GM19463 (cell line): ENCODE measurements around the gene SYNM.
A peak's percentile ranks its signal among the peaks of the same experiment; 100 is the strongest.
"Not testable (repeated sequence)": the region's sequence is repeated elsewhere in the genome, so short reads cannot be mapped to it uniquely, and the experiment has no call there.

ENCODE experiments used
- ATAC-seq: cut with Tn5 transposase; IDR thresholded peaks from one replicate; pipeline ENCODE4 v1.9.1; 2021; ENCODE audit warnings: mild to moderate bottlenecking, moderate library complexity; ENCODE audit not compliant: unreplicated experiment

Gene SYNM

DNA sequence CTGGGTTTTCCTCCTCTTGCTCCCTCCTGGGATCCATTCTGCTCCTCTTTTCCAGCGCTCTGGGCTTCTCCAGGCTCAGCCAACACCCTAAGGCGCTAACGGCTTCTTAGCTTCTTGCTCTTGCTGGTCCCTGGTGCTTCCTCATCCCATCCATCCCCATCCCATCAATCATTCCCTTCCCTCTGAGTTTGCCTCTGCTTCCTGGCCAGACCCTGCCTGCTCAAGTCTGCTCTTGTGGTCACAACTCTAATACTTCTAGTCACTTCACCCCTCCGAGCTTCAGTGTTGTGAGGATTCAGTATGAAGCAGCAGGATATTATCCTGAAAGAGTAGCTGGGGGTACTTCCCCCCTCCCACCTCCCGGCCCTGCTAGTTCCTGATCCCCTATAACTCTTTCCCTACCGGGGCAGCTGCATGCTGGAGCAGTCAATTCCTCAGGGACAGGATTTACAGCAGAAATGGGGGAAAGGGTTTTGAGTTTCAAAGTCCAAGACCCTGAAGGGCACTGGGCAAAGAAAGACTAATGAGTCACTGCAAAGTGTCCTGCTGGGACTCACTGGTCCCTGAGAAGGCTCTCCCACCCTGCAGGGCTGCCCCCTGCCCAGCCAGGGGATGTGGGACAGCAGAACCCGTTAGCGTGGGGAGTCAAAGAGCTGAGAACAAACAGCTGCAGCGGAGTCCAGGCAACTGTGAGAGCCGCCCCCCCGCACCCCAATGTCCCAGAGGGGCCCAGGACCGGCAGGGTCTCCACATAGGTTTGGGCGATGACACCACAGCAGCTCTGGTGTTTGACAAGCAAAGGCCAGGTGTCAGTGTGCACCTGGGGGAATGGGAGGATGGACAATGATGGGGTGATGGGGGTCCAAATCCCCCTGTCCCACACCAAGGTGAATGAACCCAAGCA is 2.3 kb upstream of the SYNM start:
- no peak for ATAC-seq

DNA sequence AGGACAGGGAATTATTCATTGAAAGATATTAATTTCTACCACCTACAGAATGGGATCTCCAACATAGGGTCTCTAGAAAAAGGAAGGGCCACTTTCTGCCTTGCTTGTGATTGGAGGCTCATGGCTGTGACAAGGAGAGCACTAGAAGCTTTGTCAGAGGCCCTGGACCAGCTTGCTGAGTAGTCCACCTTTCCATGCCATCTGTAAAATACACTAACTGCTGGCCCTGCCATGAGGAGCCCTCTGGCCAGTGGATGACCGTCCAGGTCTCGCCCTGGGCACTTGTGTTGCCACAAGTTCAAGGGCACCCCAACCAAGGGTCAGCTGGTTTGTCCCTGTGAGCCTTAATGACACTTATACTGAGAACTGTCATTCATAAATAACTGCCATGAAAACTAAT is 1.6 kb upstream of the SYNM start:
- ATAC-seq = no peak

DNA sequence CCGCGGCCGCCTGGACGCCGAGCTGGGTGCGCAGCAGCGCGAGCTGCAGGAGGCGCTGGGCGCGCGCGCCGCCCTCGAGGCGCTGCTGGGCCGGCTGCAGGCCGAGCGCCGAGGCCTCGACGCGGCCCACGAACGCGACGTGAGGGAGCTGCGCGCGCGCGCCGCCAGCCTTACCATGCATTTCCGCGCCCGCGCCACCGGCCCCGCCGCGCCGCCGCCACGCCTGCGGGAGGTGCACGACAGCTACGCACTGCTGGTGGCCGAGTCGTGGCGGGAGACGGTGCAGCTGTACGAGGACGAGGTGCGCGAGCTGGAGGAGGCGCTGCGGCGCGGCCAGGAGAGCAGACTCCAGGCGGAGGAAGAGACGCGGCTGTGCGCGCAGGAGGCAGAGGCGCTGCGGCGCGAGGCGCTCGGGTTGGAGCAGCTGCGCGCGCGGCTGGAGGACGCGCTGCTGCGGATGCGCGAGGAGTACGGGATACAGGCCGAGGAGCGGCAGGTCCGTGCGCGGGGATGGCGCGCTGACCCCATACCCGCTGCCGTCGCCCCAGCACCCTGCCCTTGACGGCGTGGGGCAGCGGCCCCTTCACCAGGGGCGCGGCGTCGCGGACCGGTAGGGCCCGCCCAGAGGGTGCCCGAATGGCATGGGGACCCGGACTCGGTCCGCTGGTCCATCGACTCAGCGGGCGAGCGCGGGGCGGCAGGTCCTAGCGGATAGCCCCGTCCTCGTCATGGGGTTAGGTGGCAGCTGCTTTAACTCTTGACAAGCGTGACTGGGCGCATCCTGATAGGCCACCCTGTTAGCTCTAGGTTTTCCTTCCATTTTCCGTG is 848 bp downstream of the SYNM start:
- ATAC-seq = peak; percentile 38

DNA sequence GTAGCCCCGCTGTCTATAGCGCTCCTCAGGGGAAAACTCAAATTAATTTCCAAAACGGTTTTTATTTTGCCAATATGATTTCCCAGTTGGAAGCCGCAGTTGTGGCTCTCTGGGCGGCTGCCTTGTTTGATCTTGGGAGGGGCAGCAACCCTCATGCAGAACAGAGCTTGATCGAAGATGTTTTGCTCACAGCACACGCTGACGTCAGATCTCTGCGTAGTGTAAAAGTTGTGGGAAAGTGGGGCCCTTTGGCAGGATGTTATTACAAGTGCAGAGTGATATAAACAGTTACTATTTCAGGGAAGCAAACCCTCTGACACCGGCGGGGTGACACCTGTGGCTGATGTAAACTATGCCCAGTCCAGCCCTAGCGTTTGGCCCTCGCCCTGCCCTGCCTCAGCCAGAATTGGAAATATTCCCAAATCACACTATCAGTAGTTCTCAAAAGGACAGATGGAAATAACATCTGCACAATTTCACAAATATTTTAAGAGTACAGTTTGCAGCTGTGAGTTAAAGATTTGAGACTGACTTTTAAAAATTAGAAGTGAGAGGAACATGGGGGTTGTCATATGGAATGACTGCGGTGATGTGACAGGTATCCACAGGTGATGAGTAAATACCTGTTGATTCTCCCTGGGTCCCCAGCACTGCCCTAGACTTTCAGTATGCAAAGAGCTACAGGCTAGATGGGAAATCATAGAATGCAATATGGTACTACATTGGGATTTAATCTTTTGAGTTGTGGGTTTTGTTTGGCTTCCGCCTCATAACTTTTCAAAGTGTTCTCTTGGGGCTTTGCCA is 1.7 kb downstream of the SYNM start:
- ATAC-seq = no peak

DNA sequence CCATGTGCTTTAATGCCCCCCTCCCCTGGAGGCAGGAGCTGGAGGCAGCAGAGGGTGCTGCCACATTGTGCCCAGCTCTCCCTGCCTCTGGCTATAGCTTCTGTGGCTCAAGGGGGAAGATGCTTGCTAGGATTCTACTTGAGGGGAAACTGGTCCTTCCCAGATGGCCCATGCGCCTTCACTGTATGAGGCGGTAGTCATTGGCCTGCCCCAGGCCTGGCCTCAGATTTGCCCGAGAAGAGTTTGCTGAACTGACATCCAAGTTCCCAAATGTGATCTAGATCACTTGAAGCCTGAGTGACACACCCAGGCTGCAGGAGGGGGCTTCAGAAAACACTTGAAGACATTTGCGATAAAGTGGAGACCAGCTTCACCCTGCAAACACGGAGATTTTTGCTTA is 4.1 kb downstream of the SYNM start:
- ATAC-seq = no peak

DNA sequence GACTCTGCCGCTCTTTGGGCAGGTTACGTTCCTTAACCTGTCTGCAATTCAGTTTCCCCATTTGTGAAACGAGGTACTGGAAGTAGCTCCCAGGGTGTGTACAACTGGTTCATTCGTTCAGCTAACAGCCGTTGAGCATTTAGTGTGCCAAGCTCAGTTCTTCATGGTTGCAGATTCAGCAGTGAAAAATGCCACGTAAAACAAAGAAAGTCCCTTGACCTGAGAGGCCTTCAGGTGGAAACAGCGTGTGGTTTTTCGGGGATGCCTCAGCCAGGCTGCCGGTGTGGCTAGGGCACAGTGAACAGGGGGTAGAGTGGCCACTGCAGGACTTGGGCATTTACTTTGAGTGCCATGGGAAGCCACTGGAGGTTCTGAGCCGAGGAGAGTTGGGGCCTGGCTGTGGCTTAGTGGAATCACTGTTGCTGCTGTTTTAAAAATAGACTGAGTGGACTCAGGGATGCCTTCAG is 4.7 kb downstream of the SYNM start:
- no peak for ATAC-seq

DNA sequence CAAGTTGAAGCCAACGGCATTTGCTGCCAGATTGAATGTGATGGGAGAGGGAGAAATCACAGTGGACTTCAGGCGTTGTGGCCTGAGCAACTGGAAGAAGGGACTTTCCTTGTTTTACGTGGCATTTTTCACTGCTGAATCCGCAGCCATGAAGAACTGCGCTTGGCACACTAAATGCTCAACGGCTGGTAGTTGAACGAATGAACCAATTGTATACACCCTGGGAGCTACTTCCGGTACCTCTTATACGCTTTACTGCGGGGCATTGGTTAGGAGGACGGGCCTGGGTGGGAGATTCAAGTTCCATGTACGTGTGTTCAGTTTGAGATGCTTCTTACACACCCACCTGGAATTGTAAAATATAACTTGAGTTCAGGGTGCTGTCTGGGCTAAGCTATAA is 5.2 kb downstream of the SYNM start:
- no peak for ATAC-seq

DNA sequence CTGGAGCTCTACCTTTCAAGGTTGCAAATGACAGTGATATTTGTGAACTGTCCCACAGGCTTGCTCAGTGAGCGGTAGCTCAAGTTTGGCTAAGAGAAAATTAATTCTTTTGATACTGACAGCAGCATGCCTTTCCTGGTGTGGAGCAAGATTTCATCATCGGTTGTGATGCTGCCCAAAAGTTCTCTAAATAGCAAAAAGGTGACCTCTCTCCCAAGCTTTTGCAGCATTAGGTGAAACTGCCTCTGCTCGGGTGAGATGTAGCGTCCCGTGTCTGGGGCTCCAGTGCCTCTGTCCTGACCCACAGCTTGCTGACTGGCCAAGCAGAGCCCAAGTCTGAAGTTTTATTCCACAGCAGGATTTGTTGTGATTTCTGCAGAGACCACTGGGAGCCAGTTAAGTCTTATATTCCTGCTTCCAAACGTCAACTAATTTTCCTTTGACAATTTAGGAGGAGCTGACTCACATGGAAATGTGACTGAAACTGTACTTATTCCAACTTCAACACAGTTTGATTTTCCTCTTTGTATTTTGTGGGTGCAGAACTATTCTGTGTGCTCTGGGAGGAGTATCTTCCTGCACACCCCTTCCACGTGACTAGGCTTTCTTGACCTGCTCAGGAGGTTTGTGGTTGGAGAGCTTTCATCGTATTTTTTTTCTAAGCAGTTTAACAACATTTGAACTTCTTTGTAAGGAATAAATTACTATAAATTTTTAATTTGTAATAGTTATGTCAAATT is 5.9 kb downstream of the SYNM start:
- no peak for ATAC-seq

DNA sequence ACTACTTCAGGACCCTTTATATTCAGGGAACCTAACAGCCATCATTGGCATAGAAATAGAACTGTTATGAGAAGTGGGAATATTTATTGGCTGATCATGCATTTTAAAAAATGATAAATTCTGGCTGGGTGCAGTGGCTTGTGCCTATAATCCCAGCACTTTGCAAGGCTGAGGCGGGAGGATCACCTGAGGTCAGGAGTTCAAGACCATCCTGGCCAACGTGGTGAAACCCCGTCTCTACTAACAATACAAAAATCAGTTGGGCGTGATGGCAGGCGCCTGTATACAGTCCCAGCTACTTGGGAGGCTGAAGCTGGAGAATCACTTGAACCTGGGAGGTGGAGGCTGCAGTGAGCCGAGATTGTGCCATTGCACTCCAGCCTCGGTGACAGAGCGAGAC is 6.8 kb downstream of the SYNM start:
- ATAC-seq = not testable (repeated sequence)

DNA sequence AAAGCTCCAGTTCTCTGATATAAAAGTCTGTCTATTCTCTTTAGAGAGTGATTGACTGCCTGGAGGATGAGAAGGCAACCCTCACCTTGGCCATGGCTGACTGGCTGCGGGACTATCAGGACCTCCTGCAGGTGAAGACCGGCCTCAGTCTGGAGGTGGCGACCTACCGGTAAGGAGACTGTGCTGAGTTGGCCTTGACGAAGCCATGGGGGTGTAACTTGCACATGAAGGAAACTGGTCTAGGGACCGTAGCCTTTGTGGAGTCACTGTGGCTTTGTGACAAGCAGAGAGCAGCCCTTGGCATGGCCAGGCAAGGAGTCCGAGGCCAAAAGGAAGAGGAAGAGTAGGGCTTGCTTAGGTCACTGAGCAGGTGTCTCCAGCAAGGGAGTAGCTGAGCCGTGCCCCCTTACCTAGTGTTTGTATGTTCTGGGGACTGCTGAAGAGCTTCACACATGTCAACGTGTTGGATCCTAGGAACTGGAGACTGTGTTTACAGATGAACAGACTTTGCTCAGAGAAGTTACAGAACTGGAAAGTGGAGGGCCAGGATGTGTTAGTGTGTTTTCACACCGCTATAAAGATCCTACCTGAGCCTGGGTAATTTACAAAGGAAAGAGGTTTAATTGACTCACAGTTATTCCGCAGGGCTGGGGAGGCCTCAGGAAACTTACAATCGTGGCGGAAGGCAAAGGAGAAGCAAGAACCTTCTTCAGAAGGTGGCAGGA is 8.8 kb downstream of the SYNM start:
- ATAC-seq = no peak

DNA sequence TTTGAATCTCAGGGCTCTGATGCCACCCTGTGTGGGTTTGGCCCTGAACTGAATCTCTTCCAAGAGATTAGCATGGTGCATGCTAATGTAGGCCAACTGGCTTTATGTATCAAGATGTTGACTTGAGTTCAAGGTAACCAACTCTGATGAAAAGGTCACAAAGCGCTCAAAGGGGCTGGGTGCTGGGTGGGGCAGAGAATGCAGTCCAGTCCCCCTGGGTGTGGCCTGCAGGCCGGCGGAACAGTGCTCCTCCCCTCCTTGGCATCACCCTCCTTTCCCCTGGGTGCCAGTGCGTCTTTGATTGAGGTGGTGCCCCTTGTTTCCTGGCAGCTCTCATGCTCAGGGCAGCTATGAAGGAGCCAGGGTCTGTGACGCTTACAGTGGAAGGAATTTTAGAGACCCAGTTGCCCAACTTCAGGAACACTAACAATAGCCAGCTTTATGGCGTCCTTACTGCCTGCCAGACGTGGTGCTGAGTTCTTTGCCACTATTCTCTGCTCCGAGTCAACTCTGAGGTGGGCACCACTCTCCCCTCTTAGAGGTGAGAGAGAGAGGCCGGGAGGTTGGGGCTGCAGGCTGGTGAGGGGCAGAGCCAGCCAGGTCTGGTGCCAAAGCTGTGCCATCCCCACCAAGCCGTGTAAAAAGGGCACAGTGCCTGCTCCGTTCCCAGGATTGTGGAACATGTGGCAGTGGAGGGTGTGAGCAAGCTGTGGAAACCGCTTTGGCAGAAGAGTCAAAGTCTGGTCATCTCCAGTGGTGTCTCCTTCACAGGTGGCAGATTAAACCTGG is 9.8 kb downstream of the SYNM start:
- no peak for ATAC-seq

DNA sequence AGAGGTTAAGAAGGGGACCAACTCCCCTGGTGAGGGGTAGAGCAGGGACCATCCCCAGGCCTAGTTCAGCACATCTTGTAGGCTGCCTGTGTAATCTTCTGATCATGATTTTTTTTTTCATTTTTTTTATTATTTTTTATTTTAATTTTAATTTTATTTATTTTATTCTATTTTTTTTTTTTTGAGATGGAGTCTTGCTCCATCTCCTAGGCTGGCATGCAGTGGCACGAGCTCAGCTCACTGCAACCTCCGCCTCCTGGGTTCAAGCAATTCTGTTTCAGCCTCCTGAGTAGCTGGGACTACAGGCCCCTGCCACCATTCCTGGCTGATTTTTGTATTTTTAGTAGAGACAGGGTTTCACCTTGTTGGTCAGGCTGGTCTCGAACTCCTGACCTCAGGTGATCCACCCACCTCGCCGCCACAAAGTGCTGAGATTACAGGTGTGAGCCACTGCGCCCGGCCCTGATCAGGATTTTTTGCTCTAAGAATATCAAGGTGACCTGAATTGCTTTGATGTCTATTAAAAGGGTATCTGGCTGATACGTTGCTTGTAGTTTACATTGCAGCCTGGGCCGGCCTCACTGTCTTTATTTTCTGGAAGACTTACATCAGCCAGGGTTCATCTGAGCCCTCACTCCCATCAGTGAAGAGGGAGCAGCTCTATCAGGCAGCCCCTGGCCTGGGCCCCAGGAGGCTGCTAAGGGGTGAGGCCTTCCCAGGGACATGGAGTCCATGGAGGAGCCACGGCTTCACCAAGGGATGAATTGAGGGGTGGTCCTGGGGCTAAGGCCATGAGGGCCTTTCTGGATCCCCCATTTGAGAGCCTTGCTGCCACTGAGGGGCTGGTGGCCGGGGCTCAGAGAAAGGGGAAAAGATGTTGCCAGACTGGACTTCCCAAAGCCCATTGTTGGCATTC is 10.7 kb downstream of the SYNM start:
- ATAC-seq = no peak

DNA sequence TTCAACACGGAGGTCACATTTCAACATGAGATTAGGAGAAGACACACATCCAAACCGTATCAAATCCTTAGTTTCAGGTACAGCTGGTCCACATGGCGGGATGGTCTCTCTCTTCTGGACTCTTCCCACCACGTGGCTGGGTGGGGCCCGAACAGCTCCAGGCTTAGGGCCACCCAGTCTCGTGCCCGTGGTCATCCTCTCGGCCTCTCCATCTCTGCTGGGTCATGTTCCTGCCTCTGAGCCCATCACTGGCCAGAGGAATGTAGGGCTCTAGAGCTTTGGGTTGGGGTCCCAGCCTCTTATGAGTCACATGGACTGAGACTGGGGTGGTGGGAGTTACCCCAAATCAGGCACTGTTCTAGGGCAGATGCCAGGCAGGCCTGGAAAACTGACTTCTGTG is 12.2 kb downstream of the SYNM start:
- no peak for ATAC-seq

DNA sequence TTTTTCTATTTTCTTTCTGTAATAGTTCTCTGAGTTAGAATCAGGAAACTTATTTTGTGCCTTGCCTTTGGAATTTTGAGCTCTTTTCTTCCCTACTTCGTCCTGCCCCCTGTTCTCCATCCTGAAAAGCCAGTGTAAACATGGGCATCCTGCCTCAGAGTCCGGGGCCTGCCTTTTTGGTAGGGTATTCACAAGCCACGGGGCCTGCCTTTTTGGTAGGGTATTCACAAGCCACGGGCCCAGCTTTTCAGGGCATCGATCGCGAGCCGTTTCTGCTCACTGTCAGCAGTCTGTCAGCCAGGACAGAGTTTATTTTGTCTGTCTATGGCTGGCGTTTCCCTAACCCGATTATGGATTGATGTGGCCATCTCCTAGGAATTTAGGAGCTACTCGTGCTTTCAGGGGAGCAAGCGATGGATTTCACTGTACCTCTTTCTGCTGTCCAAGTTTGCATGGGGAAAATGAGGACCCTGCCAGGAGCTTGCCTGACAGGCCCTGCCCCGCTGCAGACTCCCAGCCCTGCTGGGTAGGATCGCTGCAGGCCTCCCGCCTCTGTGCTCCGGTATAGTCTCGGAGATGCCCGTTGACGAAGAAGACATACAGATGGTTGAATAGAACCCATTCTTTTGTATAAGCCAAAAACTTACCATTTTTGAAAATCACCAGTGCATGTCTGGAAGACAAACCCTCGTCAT is 12.8 kb downstream of the SYNM start:
- ATAC-seq = no peak

DNA sequence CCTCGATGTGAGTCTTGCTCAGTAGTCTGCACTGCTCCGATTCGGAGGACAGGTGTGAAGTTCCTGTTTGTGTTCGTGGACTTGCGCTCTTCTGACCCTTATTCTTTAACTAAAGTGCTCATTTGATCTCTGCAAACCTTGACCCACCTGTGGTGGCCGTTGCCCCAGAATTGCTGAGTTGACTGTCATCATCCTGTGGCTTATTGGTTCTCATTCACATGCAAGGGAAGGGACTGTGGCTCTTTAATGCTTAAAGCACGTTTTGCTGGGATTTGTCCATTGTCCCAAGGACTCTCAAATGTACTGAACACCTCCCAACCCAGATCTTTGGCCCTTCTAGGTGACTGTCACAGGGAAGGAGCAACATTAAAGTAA is 13.4 kb downstream of the SYNM start:
- no peak for ATAC-seq

DNA sequence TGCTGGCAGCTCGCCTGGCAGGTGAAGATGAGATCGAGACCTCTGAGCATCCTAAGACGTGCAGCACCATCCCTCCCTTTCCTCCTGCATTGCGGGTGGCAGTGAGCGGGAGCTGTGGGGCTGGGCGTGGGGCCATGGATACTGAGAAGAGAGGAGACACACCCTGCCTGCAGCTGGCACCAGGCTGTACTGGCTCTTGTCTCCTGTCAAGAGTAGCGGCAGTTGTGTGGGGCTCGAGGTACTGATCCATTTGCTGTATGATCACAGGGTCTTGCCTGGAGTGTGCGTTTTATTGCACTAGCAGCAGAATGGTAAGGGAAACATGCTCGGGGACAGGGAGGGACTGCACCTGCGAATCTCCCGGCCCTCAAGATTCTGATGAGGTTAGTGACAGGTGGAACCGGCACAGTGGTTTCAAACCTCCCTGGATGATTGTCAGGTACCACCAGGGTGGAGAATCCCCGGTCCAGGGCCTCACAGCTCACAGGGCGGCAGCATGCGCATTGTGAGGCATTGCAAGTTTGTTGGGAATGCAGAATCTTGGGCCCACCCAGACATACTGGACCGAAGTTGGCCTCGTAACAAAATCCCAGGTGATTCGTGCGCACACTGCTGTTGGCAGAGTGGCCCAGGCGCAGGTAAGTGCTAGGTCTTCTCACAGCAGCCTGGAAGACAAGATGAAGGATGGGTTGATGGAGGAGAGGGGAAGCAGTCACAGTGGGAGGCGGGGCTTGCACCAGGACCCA is 14.1 kb downstream of the SYNM start:
- ATAC-seq = no peak
